ENCODE measurements around the gene TRIM4.

The TRIM4 gene

GRCh38 chr7:99899830-99900519, 19.4 kb downstream of the TRIM4 start:
- no peak overlapping the region for H3K27ac ChIP-seq (ENCODE audit: extremely low read depth, low read depth, low read length)
- CTCF ChIA-PET = no interaction called here

GRCh38 chr7:99898836-99899235, 20.5 kb downstream of the TRIM4 start:
- POLR2A ChIA-PET = no interaction called here
- Histone ChIP-seq H3K27ac (ENCODE audit: extremely low read depth, low read depth, low read length) (no peak overlapping the region), H3K4me3 (ENCODE audit: low read depth, low read length) (no peak overlapping the region), H3K36me3 (ENCODE audit: control insufficient read depth in 2 of 2, insufficient read depth in 1 of 2, low read length in 2 of 2) (peaks cover 17 to 26% of the 10 kb centered on the region in 2 experiments), H3K4me1 (ENCODE audit: control insufficient read depth, insufficient read depth, low read length) (no peaks in the 10 kb centered on the region), H3K9me3 (ENCODE audit: control insufficient read depth, insufficient read depth, low read depth, low read length) (no peaks in the 10 kb centered on the region)
- CTCF ChIA-PET = interaction anchor here (1.1 kb wide), 1 partner anchor 15 kb away, joined by 3 read pairs; no protein-coding TSS in a partner anchor
- no peak for TF ChIP-seq ZNF280C (tag by site-specific recombination; IDR thresholded peaks at IDR 0.05)
- no peak for TF ChIP-seq ZSCAN4 (tag by site-specific recombination; IDR thresholded peaks at IDR 0.05)
- TF ChIP-seq ZNF280D (tag by site-specific recombination; IDR thresholded peaks at IDR 0.05) = no peak
- TF ChIP-seq ZNF341 (tag by site-specific recombination; IDR thresholded peaks at IDR 0.05; ENCODE audit: low read depth) = no peak
- TF ChIP-seq MYNN (tag by site-specific recombination; IDR thresholded peaks at IDR 0.05; ENCODE audit: borderline replicate concordance) = no peak
- no peak for TF ChIP-seq ZNF169 (tag by site-specific recombination; IDR thresholded peaks at IDR 0.05)
- TF ChIP-seq YY1 (tag by site-specific recombination; IDR thresholded peaks at IDR 0.05) = no peak
- TF ChIP-seq SP7 (tag by site-specific recombination; IDR thresholded peaks at IDR 0.05) = no peak

More at GRCh38 chr7:99899830-99900519, 19.4 kb downstream of the TRIM4 start:
- POLR2A ChIA-PET = no interaction called here
- peaks cover 25 to 29% of the 10 kb centered on the region in 2 experiments for H3K36me3 ChIP-seq (ENCODE audit: control insufficient read depth in 2 of 2, insufficient read depth in 1 of 2, low read length in 2 of 2)
- H3K4me3 ChIP-seq (ENCODE audit: low read depth, low read length) = no peak overlapping the region
- H3K9me3 ChIP-seq (ENCODE audit: control insufficient read depth, insufficient read depth, low read depth, low read length) = no peaks in the 10 kb centered on the region
- no peaks in the 10 kb centered on the region for H3K4me1 ChIP-seq (ENCODE audit: control insufficient read depth, insufficient read depth, low read length)
- peak; percentile 65 for TF ChIP-seq ZNF121 (tag by site-specific recombination; IDR thresholded peaks at IDR 0.05)
- TF ChIP-seq ZNF670 (tag by site-specific recombination; IDR thresholded peaks at IDR 0.05; ENCODE audit: low read depth) = no peak
- TF ChIP-seq ZNF10 (tag by site-specific recombination; IDR thresholded peaks at IDR 0.05) = peak; percentile 99

GRCh38 chr7:99898023-99898357, 21.3 kb downstream of the TRIM4 start:
- Histone ChIP-seq H3K4me3 (ENCODE audit: low read depth, low read length) (no peak overlapping the region), H3K9me3 (ENCODE audit: control insufficient read depth, insufficient read depth, low read depth, low read length) (no peaks in the 10 kb centered on the region), H3K36me3 (ENCODE audit: control insufficient read depth in 2 of 2, insufficient read depth in 1 of 2, low read length in 2 of 2) (peaks cover 14 to 18% of the 10 kb centered on the region in 2 experiments), H3K4me1 (ENCODE audit: control insufficient read depth, insufficient read depth, low read length) (no peaks in the 10 kb centered on the region), H3K27ac (ENCODE audit: extremely low read depth, low read depth, low read length) (no peak overlapping the region)
- TF ChIP-seq ZBTB1 (tag by site-specific recombination; IDR thresholded peaks at IDR 0.05) = no peak
- TF ChIP-seq ZNF394 (tag by site-specific recombination; IDR thresholded peaks at IDR 0.05; ENCODE audit: borderline replicate concordance) = no peak
- no peak for TF ChIP-seq ZNF221 (tag by site-specific recombination; IDR thresholded peaks at IDR 0.05; ENCODE audit: borderline replicate concordance)
- TF ChIP-seq PBX3 (CRISPR knock-in tag; IDR thresholded peaks at IDR 0.05) = no peak
- no peak for TF ChIP-seq ZBTB48 (tag by site-specific recombination; IDR thresholded peaks at IDR 0.05)
- no peak for TF ChIP-seq ZNF639 (tag by site-specific recombination; IDR thresholded peaks at IDR 0.05)
- TF ChIP-seq YY2 (tag by site-specific recombination; IDR thresholded peaks at IDR 0.05) = no peak
- POLR2A ChIA-PET = no interaction called here
- CTCF ChIA-PET = interaction anchor here (1.1 kb wide), 1 partner anchor 15 kb away, joined by 3 read pairs; no protein-coding TSS in a partner anchor
